Stimulated activated naive CD4-positive, alpha-beta T cell treated with Interleukin-2 at 50 U/mL for 16 hours (primary cell): ENCODE results near the gene INAFM2.

Source experiments
- DNase-seq: peaks from one replicate; lab custom pipeline; 2025; lab: John Stamatoyannopoulos, UW

INAFM2 gene

GRCh38 chr15:40306908-40307307 is 16.6 kb upstream of the INAFM2 start:
- DNase-seq, result no peak

- peak; percentile 76 for DNase-seq
Observed at GRCh38 chr15:40307421-40308211, 15.9 kb upstream of the INAFM2 start, which contains the start of gene PLCB2. PLCB2 (minus strand) TSS chr15:40307935; CDS start chr15:40307672, 263 bp downstream.

GRCh38 chr15:40309344-40309862 is 14.1 kb upstream of the INAFM2 start:
- DNase-seq, result no peak

- peak; percentile 45 for DNase-seq
Observed at GRCh38 chr15:40310001-40310959, 13.2 kb upstream of the INAFM2 start.

GRCh38 chr15:40310993-40311392 is 12.5 kb upstream of the INAFM2 start:
- DNase-seq, result no peak

- DNase-seq, result no peak
Observed at GRCh38 chr15:40312370-40313158, 10.9 kb upstream of the INAFM2 start.

GRCh38 chr15:40313531-40314398 is 9.7 kb upstream of the INAFM2 start:
- no peak for DNase-seq

GRCh38 chr15:40314723-40315276 is 8.7 kb upstream of the INAFM2 start:
- no peak for DNase-seq

- no peak for DNase-seq
Observed at GRCh38 chr15:40316931-40317330, 6.6 kb upstream of the INAFM2 start.

GRCh38 chr15:40317580-40317979 is 5.9 kb upstream of the INAFM2 start:
- DNase-seq, result no peak

- no peak for DNase-seq
Observed at GRCh38 chr15:40320409-40320808, 3.1 kb upstream of the INAFM2 start.

GRCh38 chr15:40320931-40321371 is 2.5 kb upstream of the INAFM2 start:
- DNase-seq, result peak; percentile 26

GRCh38 chr15:40322531-40323238 is 807 bp upstream of the INAFM2 start:
- DNase-seq, result no peak

- DNase-seq, result no peak
Observed at GRCh38 chr15:40323953-40324937, 753 bp downstream of the INAFM2 start.

GRCh38 chr15:40325188-40325587 is 1.7 kb downstream of the INAFM2 start:
- DNase-seq, result no peak

GRCh38 chr15:40325700-40326099 is 2.2 kb downstream of the INAFM2 start:
- DNase-seq, result no peak

GRCh38 chr15:40327457-40327856 is 4.0 kb downstream of the INAFM2 start:
- DNase-seq, result no peak

GRCh38 chr15:40328176-40328575 is 4.7 kb downstream of the INAFM2 start:
- no peak for DNase-seq
